ENCODE results near the gene EFCC1.

The EFCC1 gene

DNA sequence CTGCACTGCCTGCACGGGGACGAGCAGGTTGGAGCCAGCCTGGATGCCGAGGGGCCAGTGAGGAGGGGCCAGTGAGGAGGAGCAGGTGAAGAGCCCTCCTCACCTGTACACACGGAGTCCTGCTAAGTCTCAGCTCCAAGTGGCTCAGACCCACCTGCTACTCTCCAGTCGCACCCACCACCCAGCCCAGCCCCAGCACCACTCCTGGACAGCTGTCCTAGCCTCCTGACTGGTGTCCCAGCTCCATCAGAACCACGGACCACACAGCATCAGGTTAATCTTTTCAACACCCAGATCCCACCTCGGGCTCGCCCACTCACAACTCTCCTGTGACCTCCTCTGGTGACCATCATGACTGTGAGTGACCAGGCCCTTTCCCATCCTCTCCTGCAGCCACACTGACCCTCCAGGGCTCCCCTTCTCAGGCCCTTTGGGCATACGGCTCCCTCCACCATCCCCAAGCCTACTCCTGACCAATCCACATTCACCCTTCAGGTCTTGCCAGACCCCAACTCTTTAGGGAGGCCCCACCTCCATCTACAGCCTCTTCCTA, 13.8 kb downstream of the EFCC1 start:
- DNase-seq: no peak

DNA sequence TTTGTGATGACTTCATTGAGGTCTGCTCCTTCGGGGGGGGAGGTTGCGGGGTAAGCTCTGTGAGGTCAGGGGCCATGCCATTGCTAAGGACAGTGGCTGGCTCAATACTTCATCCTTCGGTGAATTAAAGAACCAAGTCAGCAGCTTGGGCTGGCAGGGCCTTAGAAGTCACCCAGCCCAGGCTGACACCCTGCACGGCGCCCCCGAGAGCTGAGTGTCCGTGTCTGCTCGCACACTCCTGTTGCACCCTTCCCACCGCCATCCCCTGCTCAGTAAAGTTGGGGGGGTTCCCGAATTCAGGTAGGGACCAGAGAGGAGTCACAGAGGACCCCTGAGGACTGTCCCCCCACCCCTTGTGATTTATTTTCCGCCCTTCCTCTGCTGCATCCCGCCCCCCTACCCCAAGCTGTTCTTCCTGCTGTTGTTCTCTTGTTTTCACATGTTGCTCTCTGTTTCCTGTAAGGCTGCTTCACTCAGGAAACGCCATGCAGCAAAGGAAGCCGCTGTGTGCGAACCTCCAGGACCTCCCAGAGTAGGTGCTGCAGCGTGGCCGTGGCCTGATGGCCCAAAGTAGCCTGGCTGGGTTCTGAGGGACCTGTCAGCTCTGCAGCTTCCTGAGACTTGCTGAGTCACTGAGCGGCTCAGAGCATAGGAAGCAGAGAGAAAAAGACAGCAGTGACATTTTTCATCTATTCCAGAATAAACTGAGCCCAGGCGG, 14.4 kb downstream of the EFCC1 start:
- no peak for DNase-seq

DNA sequence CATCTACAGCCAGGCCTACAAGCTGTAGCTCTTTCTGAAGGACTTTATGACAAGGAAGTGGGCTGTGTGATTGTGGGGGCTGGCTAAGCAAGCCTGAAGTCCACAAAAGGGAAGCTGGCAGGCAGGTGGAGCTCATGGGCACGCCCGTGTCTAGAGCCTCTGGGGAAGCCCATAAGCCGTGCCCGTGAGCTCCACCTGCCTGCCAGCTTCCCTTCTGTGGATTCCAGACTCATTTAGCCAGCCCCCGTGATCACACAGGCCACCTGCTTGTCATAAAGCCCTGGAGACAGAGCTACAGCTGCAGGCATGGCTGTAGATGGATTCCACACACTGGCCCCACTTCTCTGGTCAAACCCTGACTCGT, 15.2 kb downstream of the EFCC1 start:
- DNase-seq: no peak

DNA sequence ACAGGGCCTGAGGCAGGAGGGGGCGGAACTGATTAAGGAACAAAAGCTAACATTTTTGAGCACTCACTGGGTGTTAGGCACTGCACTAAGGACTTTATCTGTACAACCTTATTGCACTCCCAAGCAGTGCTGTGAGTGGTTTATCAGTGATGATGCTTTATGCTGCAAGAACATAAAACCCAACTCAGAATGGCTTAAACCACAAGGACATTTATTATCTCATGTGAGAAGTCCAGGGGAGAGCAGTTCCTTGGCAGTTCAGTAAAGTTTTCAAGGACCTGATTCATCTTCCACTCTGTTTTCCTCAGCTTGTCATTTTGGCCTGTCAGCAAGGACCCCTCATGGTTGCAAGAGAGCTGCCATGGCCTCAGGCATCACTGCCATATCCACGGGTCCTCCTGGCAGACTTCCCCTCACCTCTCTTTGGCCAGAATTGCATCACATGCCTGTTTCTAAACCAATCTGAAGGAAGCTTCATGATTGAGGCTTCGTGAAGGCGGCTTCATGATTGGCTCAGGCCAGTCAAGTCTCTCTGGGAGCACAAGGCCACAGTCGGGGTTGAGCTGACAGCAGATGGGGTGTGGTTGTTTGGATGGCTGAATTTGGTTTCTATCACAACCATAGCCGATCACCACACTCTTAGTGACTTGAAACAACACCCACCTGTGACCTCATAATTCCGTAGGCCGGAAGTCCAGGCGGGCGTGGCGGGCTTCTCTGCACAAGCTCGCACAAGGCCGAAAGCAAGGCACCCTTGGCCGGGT, 15.8 kb downstream of the EFCC1 start:
- DNase-seq: no peak

DNA sequence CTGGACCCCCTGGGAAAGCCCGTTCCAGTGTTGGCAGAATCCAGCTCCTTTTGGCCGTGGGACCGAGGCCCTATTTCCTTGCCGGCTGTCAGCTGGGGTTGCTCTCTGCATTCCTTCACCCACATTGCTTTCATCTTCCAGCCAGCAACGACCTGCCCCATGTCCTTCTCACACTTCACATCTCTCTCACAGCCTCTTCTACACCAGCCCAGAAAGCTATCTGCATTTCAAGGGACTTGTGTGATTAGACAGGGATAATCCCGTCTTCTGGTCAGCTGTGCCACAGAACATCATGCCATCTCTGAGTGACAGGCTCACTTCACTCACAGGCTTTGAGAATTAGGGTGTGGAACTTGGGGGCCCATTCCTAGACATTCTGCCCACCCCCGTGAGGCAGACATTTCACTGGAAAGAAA, 16.4 kb downstream of the EFCC1 start:
- DNase-seq: no peak

DNA sequence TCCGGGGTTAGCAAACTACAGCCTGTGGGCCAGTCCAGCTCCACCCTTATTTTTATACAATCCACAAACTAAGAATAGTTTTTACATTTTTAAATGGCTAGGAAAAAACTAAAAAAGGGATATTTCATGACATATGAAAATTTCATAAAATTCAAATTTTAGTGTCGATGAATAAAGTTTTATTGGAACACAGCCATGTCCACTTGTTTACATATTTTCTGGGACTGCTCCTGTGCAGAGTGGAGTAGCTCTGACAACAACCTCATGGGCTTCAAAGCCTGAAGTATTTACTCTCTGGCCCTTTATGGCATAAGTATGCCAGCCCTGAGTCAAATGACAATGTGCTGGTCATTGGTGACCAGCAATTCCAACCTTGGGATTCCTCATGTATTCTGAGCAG, 17.2 kb downstream of the EFCC1 start:
- DNase-seq: no peak

DNA sequence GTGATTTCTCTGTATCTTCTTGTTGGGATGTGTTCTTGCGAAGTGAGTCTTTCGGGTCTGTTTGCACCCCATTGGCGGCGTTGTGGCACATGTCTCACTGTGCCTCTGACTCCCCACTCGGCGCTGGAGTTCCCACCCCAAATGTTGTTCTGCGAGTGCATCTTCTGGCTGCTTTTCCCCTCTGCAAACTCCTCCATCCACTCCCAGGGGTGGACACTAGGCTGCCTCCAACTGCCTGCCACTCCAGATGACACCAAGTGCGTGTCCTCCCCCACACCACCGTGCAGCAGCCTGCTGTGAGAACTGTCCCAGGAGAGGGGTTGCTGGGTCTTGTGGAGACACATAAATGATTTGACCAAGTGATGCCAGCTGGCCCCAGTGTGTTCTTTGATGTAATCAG, 17.6 kb downstream of the EFCC1 start:
- DNase-seq: no peak

DNA sequence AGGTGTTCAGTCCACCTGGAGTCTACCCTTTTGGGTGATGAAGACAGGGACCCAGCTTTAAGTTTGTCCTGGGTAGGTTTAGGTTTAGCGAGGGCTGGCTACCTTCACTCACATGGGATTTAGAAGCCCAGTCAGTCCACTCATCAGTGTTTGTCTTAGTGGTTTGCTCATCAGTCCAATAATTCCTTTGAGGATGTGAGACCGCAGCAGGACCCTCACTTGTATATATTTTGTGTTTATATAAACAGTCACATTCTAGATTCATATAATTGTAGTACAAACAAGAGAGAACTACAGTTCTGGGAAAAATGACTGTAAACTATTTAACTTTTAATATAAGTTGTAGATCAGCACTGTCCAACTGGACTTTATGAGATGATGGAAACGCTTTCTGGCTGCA, 18.2 kb downstream of the EFCC1 start:
- no peak for DNase-seq

DNA sequence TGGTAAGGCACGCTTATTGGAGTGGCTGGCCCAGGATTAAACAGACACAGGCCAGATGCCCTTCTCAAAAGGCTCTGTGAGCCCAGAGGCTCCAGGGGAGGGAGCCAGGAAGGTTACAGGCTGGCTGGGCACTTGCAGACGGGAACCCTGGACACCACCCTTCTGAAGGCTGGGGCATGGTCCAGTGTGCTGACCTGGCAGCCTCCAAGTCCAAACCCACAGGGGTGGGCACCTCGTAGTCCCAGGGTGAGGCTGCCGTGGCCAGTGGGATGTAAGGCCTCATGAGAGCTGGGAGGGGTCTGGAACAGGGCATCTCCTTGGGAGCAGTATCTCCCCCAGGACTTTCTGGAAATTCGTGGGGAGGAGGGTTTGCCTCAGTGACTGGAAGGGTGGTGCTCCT, 19.6 kb downstream of the EFCC1 start:
- DNase-seq: no peak

DNA sequence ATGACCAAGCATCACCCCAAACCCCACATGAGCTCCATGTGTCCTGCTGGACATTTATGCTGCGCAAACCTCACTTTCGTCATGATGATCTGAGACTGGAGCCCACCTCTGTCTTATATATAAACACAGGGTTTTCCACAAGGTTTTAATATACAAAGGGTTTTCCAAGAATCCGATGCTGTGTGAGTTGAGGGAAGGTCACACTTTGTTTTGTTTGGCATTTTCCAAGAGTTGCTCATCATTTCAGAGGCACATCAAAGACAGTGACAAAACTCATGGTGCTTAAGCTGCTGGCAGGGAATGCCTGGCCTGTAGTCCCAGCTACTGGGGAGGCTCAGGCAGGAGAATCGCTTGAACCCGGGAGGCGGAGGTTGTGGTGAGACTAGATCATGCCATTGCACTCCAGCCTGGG, 20.0 kb downstream of the EFCC1 start:
- no peak for DNase-seq

DNA sequence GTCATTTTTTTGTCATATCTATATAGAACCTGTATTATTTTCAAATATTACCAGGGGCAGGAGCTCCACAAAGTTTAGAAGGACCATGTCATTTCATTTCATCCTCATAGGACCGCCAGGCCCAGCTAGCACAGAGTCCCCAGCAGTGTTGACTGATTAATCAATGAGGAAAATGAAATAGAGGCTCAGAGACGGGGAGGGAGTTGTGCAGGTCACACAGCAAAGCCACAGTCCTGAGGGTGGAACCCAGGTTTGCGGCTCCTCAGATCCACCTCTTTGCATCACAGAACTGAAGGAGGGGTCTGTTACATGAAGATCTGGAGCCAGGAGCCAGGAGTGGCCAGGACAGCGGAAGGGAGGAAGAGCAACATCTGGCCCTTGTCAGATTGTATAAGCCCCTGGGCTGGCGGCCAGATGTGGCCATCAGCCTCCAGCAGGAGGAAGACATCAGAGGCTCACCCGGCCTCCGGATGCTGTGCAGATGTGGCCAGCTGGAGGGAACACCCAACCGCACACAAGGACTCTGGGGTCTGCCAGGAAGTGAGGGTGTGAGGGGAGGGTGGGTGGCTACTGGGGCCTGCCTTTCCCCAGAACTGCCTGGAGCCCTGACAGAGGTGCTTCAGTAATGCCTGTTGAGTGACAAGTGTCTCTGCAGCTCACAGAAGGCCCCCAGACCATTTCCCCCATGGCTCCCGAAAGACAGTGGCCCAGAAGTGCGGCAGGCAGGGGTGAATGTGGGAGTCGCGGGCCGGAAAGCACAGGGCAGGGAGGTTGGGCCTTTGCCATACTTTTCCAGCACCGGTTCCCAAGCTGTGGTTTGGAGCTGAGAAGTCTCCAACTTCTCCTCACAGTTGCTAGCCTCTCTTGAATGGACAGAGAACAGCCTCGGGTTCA, 21.3 kb downstream of the EFCC1 start:
- DNase-seq: peak; percentile 55

DNA sequence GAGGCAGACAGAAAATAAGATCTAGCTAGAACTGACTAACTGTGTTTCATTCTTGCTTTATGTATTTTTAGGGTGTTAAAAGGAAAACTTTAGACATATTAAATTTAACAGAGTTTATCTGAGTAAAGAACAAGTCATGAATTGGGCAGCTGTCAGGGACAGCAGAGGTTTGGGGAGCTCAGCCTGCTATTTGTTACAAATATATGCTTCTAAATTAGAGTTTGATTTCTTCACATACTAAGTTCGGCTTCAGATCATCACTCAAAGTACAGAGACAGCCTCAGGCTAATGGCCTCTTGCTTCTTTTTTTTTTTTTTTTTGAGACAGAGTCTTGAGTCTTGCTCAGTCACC, 21.9 kb downstream of the EFCC1 start:
- no peak for DNase-seq

DNA sequence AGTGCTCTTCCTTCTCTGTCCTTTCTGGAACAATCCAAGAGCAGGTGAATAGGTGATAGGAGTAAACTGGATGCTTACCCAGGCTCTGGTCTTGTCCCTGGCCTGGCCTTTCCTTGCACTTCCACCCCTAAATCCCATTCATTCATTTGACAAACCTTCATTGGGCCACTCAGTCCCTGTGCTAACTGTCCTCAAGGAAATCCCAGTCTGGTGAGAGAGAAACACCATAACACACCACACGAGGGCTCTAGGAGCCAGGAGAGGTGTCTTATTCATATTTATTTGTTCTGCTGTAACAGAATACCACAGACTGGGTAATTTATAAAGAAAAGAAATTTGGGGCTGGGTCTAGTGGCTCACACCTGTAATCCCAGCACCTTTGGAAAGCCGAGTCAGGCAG, 22.8 kb downstream of the EFCC1 start:
- DNase-seq: no peak

DNA sequence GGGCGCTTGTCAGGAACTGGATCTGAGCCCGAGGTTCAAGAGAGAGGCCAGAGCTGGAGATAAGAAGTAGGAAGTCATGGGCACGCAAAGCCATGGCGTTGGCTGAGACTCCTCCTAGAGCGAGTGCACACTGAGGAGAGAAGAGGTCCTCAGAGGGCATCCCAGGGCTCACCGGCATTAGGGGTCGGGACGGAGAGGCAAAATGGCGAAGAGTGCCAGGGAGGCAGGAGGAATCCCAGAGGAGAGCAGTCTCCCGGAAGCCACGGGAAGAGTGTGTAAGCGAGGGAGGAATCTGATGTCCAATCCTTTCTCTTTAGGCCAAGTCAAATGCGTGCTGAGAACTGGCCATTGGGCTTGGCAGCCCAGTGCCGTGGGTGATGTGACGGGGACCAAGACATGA, 24.0 kb downstream of the EFCC1 start:
- no peak for DNase-seq

DNA sequence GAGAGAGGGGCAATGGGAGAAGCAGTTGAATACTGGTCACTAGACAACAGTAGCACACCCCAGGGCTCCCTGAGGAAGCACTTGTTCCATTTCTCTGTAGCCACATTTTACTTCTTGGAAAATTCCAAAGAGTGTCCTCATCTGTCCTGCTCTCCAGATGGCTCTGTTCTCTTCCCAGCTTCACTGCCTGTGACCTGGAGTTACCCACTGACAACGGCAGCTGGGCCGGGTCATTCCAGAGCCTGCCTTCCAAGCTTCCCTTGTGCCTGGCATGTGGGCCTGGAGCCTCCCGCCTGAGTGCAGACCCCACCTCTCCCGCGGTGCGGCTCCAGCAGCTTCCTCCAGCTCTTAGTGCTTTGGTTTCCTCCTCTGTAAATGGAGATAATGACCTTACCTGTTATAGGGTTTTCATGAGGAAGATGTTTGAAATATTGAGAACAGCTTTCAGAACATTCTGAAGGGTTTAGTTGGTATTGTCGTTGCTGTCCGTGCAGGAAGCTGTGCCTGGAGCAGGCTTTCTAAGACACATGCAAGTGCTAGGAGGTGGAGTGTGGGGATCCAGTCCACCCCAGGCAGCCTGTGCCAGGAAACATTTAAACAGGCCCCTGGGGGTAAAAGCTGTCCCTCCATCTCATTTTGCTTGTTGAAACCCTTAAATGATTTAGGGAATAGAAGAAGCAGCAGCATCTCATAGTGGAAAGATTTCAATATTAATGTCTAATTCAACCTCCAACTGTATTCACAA, 24.8 kb downstream of the EFCC1 start:
- no peak for DNase-seq

DNA sequence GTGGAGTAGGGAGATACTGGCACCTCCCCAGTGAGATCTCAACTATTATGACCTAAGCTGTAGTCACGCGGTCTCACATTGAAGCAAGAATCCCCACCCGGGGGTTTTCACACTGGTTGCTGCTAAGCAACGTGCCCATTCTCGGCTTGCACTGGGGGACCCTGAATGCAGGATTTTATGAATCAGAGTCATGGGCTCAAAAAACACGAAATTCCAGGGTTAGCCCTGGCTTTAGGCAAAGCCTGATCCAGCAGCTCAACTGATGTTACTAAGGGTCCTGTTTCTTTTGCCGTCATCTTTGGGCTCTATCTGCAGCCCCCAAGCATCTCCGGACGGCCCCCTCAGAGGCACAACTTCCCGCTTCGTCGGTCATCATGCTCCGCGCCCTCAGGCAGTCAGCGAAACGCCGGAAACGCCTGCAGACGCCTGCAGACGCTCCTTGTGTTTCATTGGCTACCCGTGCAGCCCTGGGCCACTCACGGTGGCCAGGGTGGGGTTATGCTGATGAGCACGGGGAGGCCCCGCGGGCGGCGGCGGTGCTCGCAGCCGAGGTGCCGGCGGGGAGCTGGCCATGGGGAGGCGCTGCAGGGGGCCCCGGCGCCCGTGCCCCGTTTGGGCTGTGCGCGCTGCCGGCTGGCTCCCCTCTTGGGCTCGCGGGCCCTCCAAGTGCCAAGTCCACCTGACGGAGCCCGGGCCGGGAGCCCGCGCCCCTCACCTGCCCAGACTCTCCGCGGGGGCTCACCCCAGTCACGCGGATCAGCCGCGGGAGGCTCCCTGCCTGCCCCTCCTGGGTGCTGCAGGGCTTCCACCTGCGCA, 25.8 kb downstream of the EFCC1 start:
- peak; percentile 81 for DNase-seq

DNA sequence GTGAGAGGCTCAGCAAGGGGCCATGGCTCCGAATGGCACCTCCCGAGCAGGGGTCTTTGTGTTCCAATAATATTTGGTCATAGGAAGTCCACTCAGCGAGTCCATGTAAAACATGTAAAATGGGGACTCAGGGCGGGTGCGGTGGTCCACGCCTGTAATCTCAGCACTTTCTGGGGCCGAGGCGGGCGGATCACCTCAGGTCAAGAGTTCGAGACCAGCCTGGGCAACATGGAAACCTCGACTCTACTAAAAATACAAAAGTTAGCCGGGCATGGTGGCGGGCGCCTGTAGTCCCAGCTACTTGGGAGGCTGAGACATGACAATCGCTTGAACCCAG, 26.4 kb downstream of the EFCC1 start:
- no peak for DNase-seq

DNA sequence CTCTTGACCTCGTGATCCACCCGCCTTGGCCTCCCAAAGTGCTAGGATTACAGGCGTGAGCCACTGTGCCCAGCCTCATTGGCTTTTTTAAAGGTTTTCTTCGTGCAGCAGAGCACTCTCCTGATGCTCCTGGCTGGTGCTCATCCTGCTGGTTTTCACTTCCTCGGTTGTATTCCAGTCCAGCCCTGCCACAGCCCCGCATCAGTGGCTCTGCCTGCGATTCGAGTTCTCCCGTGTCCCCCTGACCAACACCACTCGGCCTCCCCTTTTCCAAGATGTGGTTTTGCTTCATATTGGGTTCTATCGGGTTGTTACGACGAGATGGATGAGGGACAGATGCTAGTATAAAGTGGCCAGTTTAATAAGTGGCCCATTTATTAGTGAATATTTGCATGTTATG, 27.8 kb downstream of the EFCC1 start:
- no peak for DNase-seq

DNA sequence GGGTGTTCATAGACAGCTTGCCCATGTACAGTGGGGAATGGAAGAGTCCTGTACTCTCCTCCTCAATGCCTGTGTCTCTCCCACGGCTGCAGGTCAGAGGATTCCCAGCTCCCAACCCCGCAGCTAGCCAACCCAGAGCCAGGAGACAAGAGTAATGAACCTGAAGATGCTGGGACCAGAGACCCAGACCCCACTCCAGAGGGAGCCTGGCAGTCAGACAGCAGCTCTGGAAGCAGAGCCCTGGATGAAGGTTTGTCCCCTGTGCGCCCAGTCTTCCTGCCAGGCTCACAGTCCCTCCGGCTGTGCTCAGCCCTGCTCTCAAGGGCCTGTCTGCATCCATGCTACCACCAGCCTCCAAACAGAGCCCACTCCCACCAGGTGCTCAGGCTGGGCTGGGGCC, 29.5 kb downstream of the EFCC1 start:
- no peak for DNase-seq

DNA sequence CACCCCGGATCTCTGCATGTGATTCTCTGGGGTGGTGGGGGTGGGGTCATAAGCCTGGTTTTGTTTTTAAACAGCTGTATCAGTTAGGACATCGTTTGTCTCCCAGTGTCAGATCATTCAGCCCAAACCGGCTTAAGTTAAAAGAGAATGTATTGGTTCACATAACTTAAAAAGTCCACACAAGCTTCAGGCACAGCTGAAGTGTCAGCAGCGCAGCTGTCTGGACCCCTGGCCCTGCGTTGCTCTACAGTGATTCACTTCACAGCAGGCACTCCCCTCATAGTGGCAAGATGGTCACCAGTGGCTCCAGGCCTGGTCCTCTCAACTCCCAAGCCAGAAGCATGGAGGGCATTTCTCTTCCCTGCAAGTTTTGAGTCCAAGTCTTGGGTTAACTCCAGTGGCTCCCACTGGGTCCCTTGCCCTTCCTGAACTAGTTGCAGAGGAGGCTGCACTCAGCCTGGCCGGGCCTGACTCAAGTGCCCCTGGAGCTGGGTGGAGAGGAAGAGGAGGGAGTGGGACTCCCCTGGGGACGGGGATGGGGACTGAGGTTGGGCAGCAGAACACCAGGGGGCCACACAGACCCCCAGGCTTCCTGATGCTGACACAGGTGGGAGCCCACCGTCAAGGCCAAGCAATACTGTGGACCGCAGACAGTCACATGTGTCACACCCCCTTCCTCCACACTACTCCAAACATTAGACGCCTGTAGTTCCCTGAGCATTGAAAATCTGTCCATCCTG, 30.5 kb downstream of the EFCC1 start:
- no peak for DNase-seq

DNA sequence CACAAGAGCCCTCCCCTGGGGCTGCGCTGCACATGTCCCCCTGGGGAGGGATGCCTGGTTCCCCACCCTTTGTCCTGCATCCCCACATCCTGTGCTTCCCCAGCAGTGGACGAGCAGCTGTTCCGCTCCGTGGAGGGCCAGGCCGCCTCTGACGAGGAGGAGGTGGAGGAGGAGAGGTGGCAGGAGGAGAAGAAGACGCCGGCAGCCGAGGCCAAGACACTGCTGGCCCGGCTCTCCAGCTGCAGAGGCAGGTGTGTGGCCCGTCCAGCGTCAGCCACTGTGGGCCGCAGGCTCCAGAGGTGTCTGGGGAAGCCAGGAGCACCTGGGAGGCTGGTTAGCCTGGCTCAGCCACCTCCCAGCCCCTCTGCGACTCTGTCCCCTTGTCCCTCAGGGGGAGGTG, 31.6 kb downstream of the EFCC1 start:
- DNase-seq: no peak

All from right kidney (tissue), 1 donor.